ENCODE data around the gene CYTH4. TPM values are rescaled to one million over a fixed set of nuclear protein-coding genes. Genes with fewer than 3 reads are reported as not detected.

Gene CYTH4
- total RNA-seq, 1 donor from 2014 or later, result under 0.01 TPM

GRCh38 chr22:37291559-37292298 is 9.4 kb downstream of the CYTH4 start:
- DNase-seq, result no peak

- no peak for DNase-seq
Measured at GRCh38 chr22:37292641-37293040, 10.3 kb downstream of the CYTH4 start.

GRCh38 chr22:37293172-37293571 is 10.9 kb downstream of the CYTH4 start:
- no peak for DNase-seq

GRCh38 chr22:37294747-37295146 is 12.4 kb downstream of the CYTH4 start:
- no peak for DNase-seq

- no peak for DNase-seq
Measured at GRCh38 chr22:37295213-37295886, 13.0 kb downstream of the CYTH4 start.

GRCh38 chr22:37295946-37296345 is 13.6 kb downstream of the CYTH4 start:
- DNase-seq, result no peak

GRCh38 chr22:37298748-37299495 is 16.6 kb downstream of the CYTH4 start:
- DNase-seq, result no peak

- no peak for DNase-seq
Measured at GRCh38 chr22:37299969-37300509, 17.7 kb downstream of the CYTH4 start.

- no peak for DNase-seq
Measured at GRCh38 chr22:37300551-37301017, 18.3 kb downstream of the CYTH4 start.

- no peak for DNase-seq
Measured at GRCh38 chr22:37301144-37301830, 19.0 kb downstream of the CYTH4 start.

GRCh38 chr22:37302674-37303555 is 20.6 kb downstream of the CYTH4 start:
- DNase-seq, result no peak

- peak; percentile 79 for DNase-seq
Measured at GRCh38 chr22:37303821-37304274, 21.5 kb downstream of the CYTH4 start.

- peak; percentile 44 for DNase-seq
Measured at GRCh38 chr22:37304595-37305343, 22.5 kb downstream of the CYTH4 start.

GRCh38 chr22:37305887-37306286 is 23.6 kb downstream of the CYTH4 start:
- no peak for DNase-seq

GRCh38 chr22:37306494-37306829 is 24.2 kb downstream of the CYTH4 start:
- no peak for DNase-seq

GRCh38 chr22:37308385-37309200 is 26.3 kb downstream of the CYTH4 start:
- no peak for DNase-seq

GRCh38 chr22:37309211-37310074 is 27.1 kb downstream of the CYTH4 start:
- DNase-seq, result no peak

GRCh38 chr22:37310075-37310606 is 27.8 kb downstream of the CYTH4 start:
- DNase-seq, result no peak
